ENCODE measurements around the gene PHC2.

The PHC2 gene

GRCh38 chr1:33371334-33371733, 59.6 kb downstream of the PHC2 start:
- Histone ChIP-seq H3K4me1 (no peaks in the 10 kb centered on the region), H3K79me2 (no peaks in the 10 kb centered on the region), H3K36me3 (ENCODE audit: control insufficient read depth, insufficient read depth, low read length) (no peaks in the 10 kb centered on the region), H3K4me3 (ENCODE audit: low read depth, low read length) (no peak overlapping the region), H3K27ac (no peak overlapping the region), H3K27me3 (ENCODE audit: control insufficient read depth, insufficient read depth, low read length) (no peaks in the 10 kb centered on the region), H2AFZ (no peak overlapping the region), H3K9me3 (ENCODE audit: control insufficient read depth, low read length) (no peaks in the 10 kb centered on the region), H3K4me2 (ENCODE audit: low read length) (no peak overlapping the region), H3K9ac (no peak overlapping the region)
- TF ChIP-seq CTCF (IDR thresholded peaks at IDR 0.05) = no peak

- Histone ChIP-seq H3K4me2 (ENCODE audit: low read length) (no peak overlapping the region), H3K36me3 (ENCODE audit: control insufficient read depth, insufficient read depth, low read length) (no peaks in the 10 kb centered on the region), H3K9me3 (ENCODE audit: control insufficient read depth, low read length) (no peaks in the 10 kb centered on the region), H3K79me2 (no peaks in the 10 kb centered on the region), H3K9ac (no peak overlapping the region), H3K4me3 (ENCODE audit: low read depth, low read length) (no peak overlapping the region), H3K27me3 (ENCODE audit: control insufficient read depth, insufficient read depth, low read length) (no peaks in the 10 kb centered on the region), H2AFZ (no peak overlapping the region), H3K4me1 (no peaks in the 10 kb centered on the region), H3K27ac (no peak overlapping the region)
- TF ChIP-seq CTCF (IDR thresholded peaks at IDR 0.05) = no peak
Observed at GRCh38 chr1:33370827-33371226, 60.1 kb downstream of the PHC2 start.

GRCh38 chr1:33370301-33370700, 60.6 kb downstream of the PHC2 start:
- H3K27me3 ChIP-seq (ENCODE audit: control insufficient read depth, insufficient read depth, low read length) = no peaks in the 10 kb centered on the region
- H3K36me3 ChIP-seq (ENCODE audit: control insufficient read depth, insufficient read depth, low read length) = no peaks in the 10 kb centered on the region

GRCh38 chr1:33369764-33370163, 61.1 kb downstream of the PHC2 start:
- Histone ChIP-seq H3K4me1 (no peaks in the 10 kb centered on the region), H3K27ac (no peak overlapping the region), H3K27me3 (ENCODE audit: control insufficient read depth, insufficient read depth, low read length) (no peaks in the 10 kb centered on the region)

More at GRCh38 chr1:33370301-33370700, 60.6 kb downstream of the PHC2 start:
- no peaks in the 10 kb centered on the region for H3K4me1 ChIP-seq
- no peak overlapping the region for H2AFZ ChIP-seq
- no peaks in the 10 kb centered on the region for H3K9me3 ChIP-seq (ENCODE audit: control insufficient read depth, low read length)
- H3K4me3 ChIP-seq (ENCODE audit: low read depth, low read length) = no peak overlapping the region
- no peak for TF ChIP-seq CTCF (IDR thresholded peaks at IDR 0.05)
- no peak overlapping the region for H3K27ac ChIP-seq
- H3K79me2 ChIP-seq = no peaks in the 10 kb centered on the region
- no peak overlapping the region for H3K9ac ChIP-seq
- H3K4me2 ChIP-seq (ENCODE audit: low read length) = no peak overlapping the region

More at GRCh38 chr1:33369764-33370163, 61.1 kb downstream of the PHC2 start:
- no peak for TF ChIP-seq CTCF (IDR thresholded peaks at IDR 0.05)
- Histone ChIP-seq H3K4me2 (ENCODE audit: low read length) (no peak overlapping the region), H2AFZ (no peak overlapping the region), H3K36me3 (ENCODE audit: control insufficient read depth, insufficient read depth, low read length) (no peaks in the 10 kb centered on the region), H3K9ac (no peak overlapping the region), H3K4me3 (ENCODE audit: low read depth, low read length) (no peak overlapping the region), H3K79me2 (no peaks in the 10 kb centered on the region), H3K9me3 (ENCODE audit: control insufficient read depth, low read length) (no peaks in the 10 kb centered on the region)

Measured in parathyroid adenoma (tissue), 2 donors.